KMS-11 (cell line): ENCODE results near the gene FTH1.

Experiments used
- H2AFZ ChIP-seq: fragments of 200-600 bp; sonication (generic); 2 replicates; pipeline ENCODE4 v1.6.1; 2016; ENCODE audit warnings: antibody characterized with exemption, mixed run types, low read depth
- H3K27ac ChIP-seq: fragments of 200-600 bp; sonication (generic); 2 replicates; pipeline ENCODE4 v1.6.1; 2016; ENCODE audit warnings: mild to moderate bottlenecking, mixed run types
- H3K27me3 ChIP-seq: fragments of 200-600 bp; sonication (generic); 2 replicates; pipeline ENCODE4 v1.6.1; 2017; ENCODE audit warnings: mild to moderate bottlenecking, low read depth, mixed run types, moderate library complexity; ENCODE audit not compliant: insufficient read depth
- H3K36me3 ChIP-seq: fragments of 200-600 bp; sonication (generic); 2 replicates; pipeline ENCODE4 v1.6.1; 2017; ENCODE audit warnings: mild to moderate bottlenecking, mixed run types; ENCODE audit not compliant: insufficient read depth
- H3K4me1 ChIP-seq: fragments of 200-600 bp; sonication (generic); 2 replicates; pipeline ENCODE4 v1.6.1; 2016; ENCODE audit warnings: mild to moderate bottlenecking, low read depth, mixed run types; ENCODE audit not compliant: poor library complexity, severe bottlenecking
- H3K4me2 ChIP-seq: fragments of 200-600 bp; sonication (generic); 2 replicates; pipeline ENCODE4 v1.7.0; 2016; ENCODE audit warnings: mild to moderate bottlenecking, mixed run types
- H3K4me3 ChIP-seq: fragments of 200-600 bp; sonication (generic); IDR thresholded peaks from 2 replicates; pipeline ENCODE4 v1.6.1; 2017; ENCODE audit warnings: low read depth, low read length, mixed read lengths; ENCODE audit not compliant: insufficient read depth
- H3K79me2 ChIP-seq: fragments of 200-600 bp; sonication (generic); 2 replicates; pipeline ENCODE4 v1.6.1; 2016; ENCODE audit warnings: low read depth, mixed run types; ENCODE audit not compliant: insufficient read depth
- H3K9ac ChIP-seq: fragments of 200-600 bp; sonication (generic); 2 replicates; pipeline ENCODE4 v1.6.1; 2016; ENCODE audit warnings: mild to moderate bottlenecking, mixed run types
- H4K20me1 ChIP-seq: fragments of 200-600 bp; sonication (generic); 2 replicates; pipeline ENCODE4 v1.6.1; 2016; ENCODE audit warnings: mild to moderate bottlenecking, mixed run types; ENCODE audit not compliant: insufficient read depth
- CTCF ChIP-seq: fragments of 200-600 bp; sonication (generic); conservative IDR thresholded peaks from 2 replicates; pipeline ENCODE4 v1.6.1; 2017; ENCODE audit warnings: low read depth, mild to moderate bottlenecking, antibody characterized with exemption, low read length, moderate library complexity, mixed read lengths

FTH1 gene

GRCh38 chr11:61923166-61924063 lies 44.0 kb downstream of the FTH1 start:
- no peaks in the 10 kb centered on the region for H3K36me3 ChIP-seq
- no peak overlapping the region for H3K4me2 ChIP-seq
- H3K4me3 ChIP-seq: no peak overlapping the region
- H3K79me2 ChIP-seq: no peaks in the 10 kb centered on the region
- TF ChIP-seq CTCF: no peak
- H3K27ac ChIP-seq: no peak overlapping the region
- H3K9ac ChIP-seq: no peak overlapping the region
- no peak overlapping the region; the same call in 1 of the 2 replicates for H2AFZ ChIP-seq
- no peaks in the 10 kb centered on the region for H4K20me1 ChIP-seq
- no peaks in the 10 kb centered on the region for H3K4me1 ChIP-seq
- H3K27me3 ChIP-seq: no peaks in the 10 kb centered on the region

GRCh38 chr11:61922539-61922938 lies 44.9 kb downstream of the FTH1 start:
- H3K27ac ChIP-seq: no peak overlapping the region
- H3K9ac ChIP-seq: no peak overlapping the region
- peaks cover 5% of the 10 kb centered on the region for H3K4me1 ChIP-seq
- no peaks in the 10 kb centered on the region for H3K36me3 ChIP-seq
- no peak overlapping the region for H3K4me3 ChIP-seq
- no peaks in the 10 kb centered on the region for H4K20me1 ChIP-seq
- no peak overlapping the region for H3K4me2 ChIP-seq
- TF ChIP-seq CTCF: no peak
- H2AFZ ChIP-seq: no peak overlapping the region
- H3K27me3 ChIP-seq: no peaks in the 10 kb centered on the region
- no peaks in the 10 kb centered on the region for H3K79me2 ChIP-seq

- H3K4me2 ChIP-seq: no peak overlapping the region
- no peak overlapping the region for H3K9ac ChIP-seq
Measured at GRCh38 chr11:61921446-61921845, 46.0 kb downstream of the FTH1 start.

More at GRCh38 chr11:61921446-61921845, 46.0 kb downstream of the FTH1 start:
- no peaks in the 10 kb centered on the region for H3K27me3 ChIP-seq
- no peak for TF ChIP-seq CTCF
- no peak overlapping the region for H2AFZ ChIP-seq
- no peaks in the 10 kb centered on the region for H3K36me3 ChIP-seq
- no peaks in the 10 kb centered on the region for H4K20me1 ChIP-seq
- H3K79me2 ChIP-seq: no peaks in the 10 kb centered on the region
- H3K4me3 ChIP-seq: no peak overlapping the region
- peaks cover 7% of the 10 kb centered on the region for H3K4me1 ChIP-seq
- no peak overlapping the region for H3K27ac ChIP-seq
